NT2/D1 (cell line): ENCODE data around the gene CXADR.

Source experiments
- SUZ12 ChIP-seq: IDR thresholded peaks from 2 replicates; pipeline ENCODE4 v1.6.1; 2011; ENCODE audit not compliant: insufficient read length, insufficient read depth; ENCODE audit errors: extremely low read depth
- YY1 ChIP-seq: IDR thresholded peaks from 2 replicates; pipeline ENCODE4 v1.6.1; 2011; ENCODE audit not compliant: insufficient read length, insufficient read depth

- no peak for TF ChIP-seq YY1
- no peak for TF ChIP-seq SUZ12
These were observed 15.5 kb upstream of the CXADR start for GRCh38 chr21:17497316-17497715.
